HuH-7.5 (cell line): ENCODE results near the gene SYNGR2.
"Not testable (repeated sequence)": the region's sequence is repeated elsewhere in the genome, so short reads cannot be mapped to it uniquely, and the experiment has no call there.

Experiments
- DNase-seq: peaks from one replicate; pipeline ENCODE4 v3.0.0; 2011; ENCODE audit warnings: low spot score

The SYNGR2 gene

GRCh38 chr17:78130090-78130436 lies 38.3 kb upstream of the SYNGR2 start:
- DNase-seq, result no peak

- DNase-seq, result no peak
Measured at GRCh38 chr17:78130437-78131101, 37.8 kb upstream of the SYNGR2 start, which contains the start of gene TMC8. TSS of gene TMC8 (plus strand) at chr17:78130771. CDS start at chr17:78131589, 818 bp downstream.

GRCh38 chr17:78131172-78132083 lies 37.0 kb upstream of the SYNGR2 start:
- no peak for DNase-seq

- no peak for DNase-seq
Measured at GRCh38 chr17:78132084-78132676, 36.2 kb upstream of the SYNGR2 start.

GRCh38 chr17:78132767-78133178 lies 35.6 kb upstream of the SYNGR2 start:
- DNase-seq, result no peak

GRCh38 chr17:78133179-78133951 lies 35.0 kb upstream of the SYNGR2 start:
- no peak for DNase-seq

GRCh38 chr17:78133971-78134898 lies 34.1 kb upstream of the SYNGR2 start:
- peak; percentile 95 for DNase-seq

GRCh38 chr17:78134899-78135385 lies 33.4 kb upstream of the SYNGR2 start:
- no peak for DNase-seq

- no peak for DNase-seq
Measured at GRCh38 chr17:78135858-78136500, 32.4 kb upstream of the SYNGR2 start.

- no peak for DNase-seq
Measured at GRCh38 chr17:78137392-78138203, 30.8 kb upstream of the SYNGR2 start.

- no peak for DNase-seq
Measured at GRCh38 chr17:78138204-78139060, 29.9 kb upstream of the SYNGR2 start.

- DNase-seq, result not testable (repeated sequence)
Measured at GRCh38 chr17:78139861-78140168, 28.6 kb upstream of the SYNGR2 start.

GRCh38 chr17:78140169-78141051 lies 28.0 kb upstream of the SYNGR2 start:
- DNase-seq, result peak; percentile 84

GRCh38 chr17:78141437-78142118 lies 26.8 kb upstream of the SYNGR2 start:
- no peak for DNase-seq

GRCh38 chr17:78142119-78142861 lies 26.1 kb upstream of the SYNGR2 start:
- DNase-seq, result no peak
